ENCODE data around the gene VWCE.
"Not testable (repeated sequence)": the region's sequence is repeated elsewhere in the genome, so short reads cannot be mapped to it uniquely, and the experiment has no call there.

- TF ChIP-seq CTCF, POLR2A (IDR thresholded peaks at IDR 0.05): not testable (repeated sequence)
Measured at GRCh38 chr11:61248071-61248470, 47.0 kb downstream of the VWCE start.

Measured in right lobe of liver (tissue), 4 donors.